Measurements from ENCODE around the gene FCGR2B.
A peak's percentile ranks its signal among the peaks of the same experiment; 100 is the strongest.
"Not testable (repeated sequence)": the region's sequence is repeated elsewhere in the genome, so short reads cannot be mapped to it uniquely, and the experiment has no call there.

Gene FCGR2B

DNA sequence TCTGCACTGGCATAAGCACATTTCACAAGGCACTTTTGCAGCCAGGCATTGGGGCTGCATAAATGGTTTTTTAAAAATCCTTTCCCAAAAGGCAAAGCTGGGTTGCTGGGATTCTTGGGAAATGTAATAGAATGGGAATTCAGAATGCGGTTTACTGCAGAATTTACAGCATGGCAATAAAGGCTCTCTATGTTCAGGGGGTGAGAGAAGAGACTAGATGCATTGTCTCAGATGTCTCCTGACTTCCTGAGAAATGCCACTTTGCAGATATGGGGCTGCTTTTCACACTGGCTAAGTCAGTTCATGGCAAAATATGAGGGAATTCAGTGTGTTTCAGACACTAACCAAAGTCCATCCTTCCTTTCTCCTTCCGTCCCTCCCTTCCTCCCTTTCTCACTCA is 13.5 kb downstream of the FCGR2B start:
- DNase-seq (ENCODE audit: low read depth in 1 of 2, low spot score in 1 of 2) = no peak
- in situ Hi-C loops (cut with HindIII; ENCODE audit: low pct_unique_long_range_greater_than_20kb, low sequenced_read_pairs) = no loop called here
- TF ChIP-seq JUND (IDR thresholded peaks at IDR 0.05; ENCODE audit: low read depth) = no peak

DNA sequence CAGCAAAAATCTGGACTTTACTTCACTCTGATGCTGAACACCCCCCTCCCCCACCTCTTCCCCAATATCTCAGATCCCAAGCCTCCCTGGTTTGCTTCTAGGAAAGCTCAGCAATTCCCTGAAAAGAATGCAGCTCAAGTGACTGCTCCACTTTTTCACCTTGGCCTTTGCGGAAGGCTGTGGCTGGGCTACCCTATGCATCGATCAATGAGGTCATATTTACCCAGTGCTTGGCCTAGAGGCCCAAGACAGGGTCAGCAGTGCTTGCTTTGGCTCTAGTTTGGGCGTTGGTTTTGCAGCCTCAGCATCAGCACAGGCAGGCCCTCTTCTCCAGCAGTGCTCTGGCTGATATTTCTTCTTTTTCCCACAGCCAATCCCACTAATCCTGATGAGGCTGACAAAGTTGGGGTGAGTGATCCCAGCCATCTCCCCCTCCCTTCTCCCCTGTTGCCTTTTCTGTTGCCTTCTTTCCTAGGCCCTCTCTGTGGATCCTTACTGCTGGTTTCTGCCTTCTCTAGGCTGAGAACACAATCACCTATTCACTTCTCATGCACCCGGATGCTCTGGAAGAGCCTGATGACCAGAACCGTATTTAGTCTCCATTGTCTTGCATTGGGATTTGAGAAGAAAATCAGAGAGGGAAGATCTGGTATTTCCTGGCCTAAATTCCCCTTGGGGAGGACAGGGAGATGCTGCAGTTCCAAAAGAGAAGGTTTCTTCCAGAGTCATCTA is 14.2 kb downstream of the FCGR2B start:
- no peak for TF ChIP-seq JUND (IDR thresholded peaks at IDR 0.05; ENCODE audit: low read depth)
- peak in 1 of 2 experiments; percentile 29 for DNase-seq (ENCODE audit: low read depth in 1 of 2, low spot score in 1 of 2)
- in situ Hi-C loops (cut with HindIII; ENCODE audit: low pct_unique_long_range_greater_than_20kb, low sequenced_read_pairs) = no loop called here

DNA sequence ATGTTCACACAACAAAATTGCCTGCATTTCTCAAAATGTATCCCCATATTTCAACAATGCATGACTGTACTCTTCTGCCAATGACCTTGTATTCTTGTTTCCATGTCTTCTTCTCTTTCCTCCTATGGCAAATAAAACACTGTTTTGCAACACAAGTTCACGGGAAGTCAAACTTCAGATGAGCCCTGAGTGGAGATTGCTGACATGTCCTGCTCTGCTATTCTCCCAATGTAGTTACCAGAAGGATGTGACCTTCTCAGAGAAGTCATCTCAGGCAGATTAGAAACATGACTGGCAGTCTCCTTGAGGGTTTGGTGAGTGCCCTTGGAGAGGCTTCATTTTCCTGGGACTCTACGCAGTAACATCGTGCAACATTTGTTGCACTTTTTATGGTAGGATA is 15.6 kb downstream of the FCGR2B start:
- no peak for DNase-seq (ENCODE audit: low read depth in 1 of 2, low spot score in 1 of 2)
- no peak for TF ChIP-seq JUND (IDR thresholded peaks at IDR 0.05; ENCODE audit: low read depth)
- in situ Hi-C loops (cut with HindIII; ENCODE audit: low pct_unique_long_range_greater_than_20kb, low sequenced_read_pairs) = no loop called here

DNA sequence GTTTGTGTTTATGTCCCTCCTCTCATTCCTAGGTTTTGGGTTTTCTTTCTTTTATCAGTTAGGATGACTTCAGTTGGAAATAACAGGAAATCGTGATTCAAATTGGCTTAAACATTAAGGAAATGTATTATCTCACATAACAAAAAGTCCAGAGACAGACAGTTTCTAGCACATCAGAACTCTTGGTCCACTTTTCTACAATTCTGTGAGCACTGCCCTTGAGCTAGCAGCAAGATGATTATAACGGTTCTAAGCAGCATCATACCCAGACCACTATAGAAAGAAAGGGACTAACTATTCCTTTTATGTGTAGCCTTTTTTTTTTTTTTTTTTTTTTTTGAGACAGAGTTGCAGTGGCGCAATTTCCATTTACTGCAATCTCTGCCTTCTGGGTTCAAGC is 18.9 kb downstream of the FCGR2B start:
- in situ Hi-C loops (cut with HindIII; ENCODE audit: low pct_unique_long_range_greater_than_20kb, low sequenced_read_pairs) = no loop called here

DNA sequence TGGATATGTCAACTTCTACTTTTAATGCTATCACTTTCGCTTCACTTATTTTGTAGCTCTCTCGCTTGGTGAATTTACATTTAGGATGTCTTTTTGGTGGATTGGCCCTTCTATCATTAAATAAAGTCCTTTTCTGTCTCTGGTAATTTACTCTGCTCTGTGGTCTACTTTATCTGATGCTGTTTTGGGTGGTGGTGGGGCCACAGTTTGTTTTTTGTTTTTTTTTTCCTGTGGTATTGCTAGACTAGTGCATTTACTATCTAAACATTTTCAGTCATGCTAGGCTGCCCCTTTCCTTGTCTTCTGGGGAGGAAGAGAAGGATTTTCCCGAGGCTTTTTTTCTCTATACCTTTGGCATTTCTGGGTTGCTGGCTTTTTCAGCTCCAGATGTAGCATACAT is 26.0 kb downstream of the FCGR2B start:
- no peak for DNase-seq (ENCODE audit: low read depth in 1 of 2, low spot score in 1 of 2)
- in situ Hi-C loops (cut with HindIII; ENCODE audit: low pct_unique_long_range_greater_than_20kb, low sequenced_read_pairs) = no loop called here
- no peak for TF ChIP-seq JUND (IDR thresholded peaks at IDR 0.05; ENCODE audit: low read depth)

More for the DNA sequence above, 18.9 kb downstream of the FCGR2B start:
- TF ChIP-seq JUND (IDR thresholded peaks at IDR 0.05; ENCODE audit: low read depth) = no peak
- DNase-seq (ENCODE audit: low read depth in 1 of 2, low spot score in 1 of 2) = no peak

DNA sequence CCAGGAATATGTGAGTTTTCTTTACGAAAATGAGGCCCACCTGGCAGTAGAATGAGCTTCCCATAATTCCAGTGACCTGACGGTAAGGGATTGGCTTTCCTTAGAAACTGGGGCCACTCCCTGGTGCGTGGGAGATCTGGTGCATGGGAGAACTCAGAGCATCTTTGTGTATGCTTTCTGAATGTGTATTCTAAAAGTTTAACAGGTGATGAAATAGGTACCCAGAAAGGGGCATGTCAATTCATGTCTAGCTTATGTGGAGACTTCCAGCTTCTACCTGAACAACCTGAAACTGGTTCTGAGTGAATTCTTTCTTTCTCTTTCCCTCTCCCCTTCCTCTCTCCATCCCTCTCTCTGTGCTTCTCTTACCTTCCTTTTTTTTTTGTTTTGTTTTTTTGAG is 28.9 kb downstream of the FCGR2B start:
- in situ Hi-C loops (cut with HindIII; ENCODE audit: low pct_unique_long_range_greater_than_20kb, low sequenced_read_pairs) = no loop called here
- DNase-seq (ENCODE audit: low read depth in 1 of 2, low spot score in 1 of 2) = no peak
- TF ChIP-seq JUND (IDR thresholded peaks at IDR 0.05; ENCODE audit: low read depth) = no peak

DNA sequence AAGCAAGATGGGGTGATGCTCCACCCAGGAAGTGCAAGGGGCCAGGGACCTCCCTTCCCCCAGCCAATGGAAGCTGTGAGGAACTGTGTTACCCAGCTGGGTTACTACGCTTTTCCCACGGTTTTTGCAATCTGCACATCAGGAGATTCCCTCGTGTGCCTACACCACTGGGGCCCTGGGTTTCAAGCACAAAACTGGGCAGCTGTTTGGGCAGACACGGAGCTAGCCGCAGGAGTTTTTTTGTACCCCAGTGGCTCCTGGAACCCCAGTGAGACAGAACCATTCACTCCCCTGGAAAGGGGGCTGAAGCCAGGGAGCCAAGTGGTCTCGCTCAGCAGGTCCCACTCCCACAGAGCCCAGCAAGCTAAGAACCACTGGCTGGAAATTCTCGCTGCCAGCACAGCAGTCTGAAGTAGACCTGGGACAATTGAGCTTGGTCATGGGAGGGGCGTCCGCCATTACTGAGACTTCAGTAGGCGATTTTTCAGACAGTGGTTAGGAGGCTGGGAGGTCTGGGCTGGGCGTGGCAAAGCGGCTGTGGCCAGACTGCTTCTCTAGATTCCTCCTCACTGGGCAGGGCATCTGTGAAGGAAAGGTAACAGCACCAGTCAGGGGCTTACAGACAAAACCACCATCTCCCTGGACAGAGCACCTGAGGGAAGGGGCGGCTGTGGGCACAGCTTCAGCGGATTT is 30.2 kb downstream of the FCGR2B start:
- in situ Hi-C loops (cut with HindIII; ENCODE audit: low pct_unique_long_range_greater_than_20kb, low sequenced_read_pairs); DNase-seq (ENCODE audit: low read depth in 1 of 2, low spot score in 1 of 2): not testable (repeated sequence)

DNA sequence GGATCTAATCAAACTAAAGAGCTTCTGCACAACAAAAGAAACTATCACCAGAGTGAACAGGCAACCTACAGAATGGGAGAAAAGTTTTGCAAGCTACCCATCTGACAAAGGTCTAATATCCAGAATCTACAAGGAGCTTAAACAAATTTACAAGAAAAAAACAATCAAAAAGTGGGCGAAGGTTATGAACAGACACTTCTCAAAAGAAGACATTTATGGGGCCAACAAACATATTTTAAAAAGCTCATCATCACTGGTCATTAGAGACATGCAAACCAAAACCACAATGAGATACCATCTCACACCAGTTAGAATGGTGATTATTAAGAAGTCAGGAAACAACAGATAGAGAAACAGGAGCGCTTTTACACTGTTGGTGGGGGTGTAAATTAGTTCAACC is 35.4 kb downstream of the FCGR2B start:
- in situ Hi-C loops (cut with HindIII; ENCODE audit: low pct_unique_long_range_greater_than_20kb, low sequenced_read_pairs); DNase-seq (ENCODE audit: low read depth in 1 of 2, low spot score in 1 of 2): not testable (repeated sequence)

DNA sequence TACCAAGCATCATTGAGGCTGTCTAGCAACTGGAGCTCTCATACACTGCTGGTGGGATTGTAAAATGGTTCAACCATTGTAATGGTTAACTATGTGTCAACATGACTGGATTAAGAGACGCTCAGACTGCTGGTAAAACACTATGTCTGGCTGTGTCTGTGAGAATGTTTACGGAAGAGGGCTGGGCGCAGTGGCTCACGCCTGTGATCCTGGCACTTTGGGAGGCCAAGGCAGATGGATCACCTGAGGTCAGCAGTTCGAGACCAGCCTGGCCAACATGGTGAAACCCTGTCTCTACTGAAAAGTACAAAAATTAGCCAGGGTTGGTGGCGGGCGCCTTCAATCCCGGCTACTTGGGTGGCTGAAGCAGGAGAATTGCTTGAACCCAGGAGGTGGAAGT is 39.3 kb downstream of the FCGR2B start:
- DNase-seq (ENCODE audit: low read depth in 1 of 2, low spot score in 1 of 2) = no peak
- in situ Hi-C loops (cut with HindIII; ENCODE audit: low pct_unique_long_range_greater_than_20kb, low sequenced_read_pairs) = no loop called here
- TF ChIP-seq JUND (IDR thresholded peaks at IDR 0.05; ENCODE audit: low read depth) = no peak

DNA sequence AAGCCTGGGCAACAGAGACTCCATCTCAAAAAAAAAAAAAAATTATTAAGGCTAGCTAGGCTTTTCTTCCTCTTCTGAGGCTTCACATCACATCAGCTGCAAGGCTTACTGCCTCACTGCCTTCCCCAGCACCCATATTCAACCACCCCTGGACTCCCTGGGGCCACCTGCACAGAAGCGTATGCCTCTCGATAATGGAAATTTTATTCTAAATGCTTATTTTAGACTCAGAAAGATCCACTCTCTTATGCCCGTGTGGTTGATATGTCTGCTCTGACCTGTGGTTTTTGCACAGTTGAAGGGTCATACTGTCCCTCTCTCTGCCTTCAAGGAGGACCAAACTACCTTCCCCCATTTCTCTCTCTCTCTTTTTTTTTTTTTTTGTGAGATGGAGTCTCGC is 42.6 kb downstream of the FCGR2B start:
- no peak for DNase-seq (ENCODE audit: low read depth in 1 of 2, low spot score in 1 of 2)
- TF ChIP-seq JUND (IDR thresholded peaks at IDR 0.05; ENCODE audit: low read depth) = no peak

DNA sequence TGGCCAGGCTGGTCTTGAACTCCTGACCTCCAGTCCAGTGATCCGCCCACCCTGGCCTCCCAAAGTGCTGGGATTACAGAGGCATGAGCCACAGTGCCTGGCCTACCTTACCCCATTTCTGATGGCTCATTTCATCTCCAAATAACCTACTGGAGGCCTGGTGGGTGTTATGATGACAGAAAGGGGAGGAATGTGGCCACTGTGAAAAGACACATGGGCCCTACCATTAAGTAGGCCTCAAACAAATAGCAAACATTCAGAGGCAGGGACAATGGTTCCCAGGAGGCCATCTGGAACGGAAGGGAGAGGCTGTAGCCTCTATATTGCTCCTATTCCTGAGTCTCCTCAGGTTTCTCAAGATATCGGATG is 43.2 kb downstream of the FCGR2B start:
- TF ChIP-seq JUND (IDR thresholded peaks at IDR 0.05; ENCODE audit: low read depth) = no peak
- in situ Hi-C loops (cut with HindIII; ENCODE audit: low pct_unique_long_range_greater_than_20kb, low sequenced_read_pairs) = no loop called here
- DNase-seq (ENCODE audit: low read depth in 1 of 2, low spot score in 1 of 2) = no peak

More for the DNA sequence above, 42.6 kb downstream of the FCGR2B start:
- in situ Hi-C loops (cut with HindIII; ENCODE audit: low pct_unique_long_range_greater_than_20kb, low sequenced_read_pairs) = no loop called here

DNA sequence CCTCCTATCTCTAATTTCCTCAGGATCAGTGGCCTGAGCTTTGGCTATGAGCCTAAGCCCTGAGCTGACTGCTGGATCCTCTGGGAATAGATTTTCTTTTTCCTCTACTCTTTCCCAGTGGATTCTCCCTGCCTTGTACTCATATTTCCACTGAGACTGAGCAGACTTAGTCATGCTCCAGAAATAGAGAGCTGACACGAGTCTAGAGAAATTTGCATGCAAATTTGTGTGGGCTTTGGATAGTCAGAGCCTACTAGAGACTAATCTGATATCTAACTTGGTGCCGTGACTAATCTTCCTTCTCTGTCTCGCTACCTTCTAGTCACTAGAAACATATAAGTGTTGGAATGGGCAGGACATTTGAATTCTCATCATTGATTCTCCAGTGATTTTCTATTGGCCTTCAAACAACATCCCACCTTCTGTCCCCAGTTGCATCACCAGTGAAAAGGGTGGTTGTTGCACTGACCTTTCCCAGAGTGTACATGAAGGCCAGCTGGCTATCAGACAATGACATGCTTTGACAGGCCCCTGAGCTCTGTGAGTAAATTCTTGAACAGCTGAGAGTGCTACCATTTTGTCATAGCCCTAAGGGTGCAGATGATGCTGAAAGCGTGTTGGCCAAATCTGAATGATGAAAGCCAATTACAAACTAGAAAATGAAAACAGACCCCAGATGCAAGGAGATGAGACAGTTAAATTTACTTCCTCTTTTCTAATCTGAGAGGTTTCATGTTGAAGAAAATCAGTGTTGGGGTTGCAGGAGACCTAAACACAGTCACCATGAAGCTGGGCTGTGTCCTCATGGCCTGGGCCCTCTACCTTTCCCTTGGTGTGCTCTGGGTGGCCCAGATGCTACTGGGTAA is 43.8 kb downstream of the FCGR2B start, which contains the start of gene FCRLA:
Gene FCRLA (plus strand): TSS at position 748 of the 866 bp plus-strand sequence. CDS start 36 bp downstream, at position 784.
- TF ChIP-seq JUND (IDR thresholded peaks at IDR 0.05; ENCODE audit: low read depth) = no peak
- in situ Hi-C loops (cut with HindIII; ENCODE audit: low pct_unique_long_range_greater_than_20kb, low sequenced_read_pairs) = no loop called here
- no peak for DNase-seq (ENCODE audit: low read depth in 1 of 2, low spot score in 1 of 2)

DNA sequence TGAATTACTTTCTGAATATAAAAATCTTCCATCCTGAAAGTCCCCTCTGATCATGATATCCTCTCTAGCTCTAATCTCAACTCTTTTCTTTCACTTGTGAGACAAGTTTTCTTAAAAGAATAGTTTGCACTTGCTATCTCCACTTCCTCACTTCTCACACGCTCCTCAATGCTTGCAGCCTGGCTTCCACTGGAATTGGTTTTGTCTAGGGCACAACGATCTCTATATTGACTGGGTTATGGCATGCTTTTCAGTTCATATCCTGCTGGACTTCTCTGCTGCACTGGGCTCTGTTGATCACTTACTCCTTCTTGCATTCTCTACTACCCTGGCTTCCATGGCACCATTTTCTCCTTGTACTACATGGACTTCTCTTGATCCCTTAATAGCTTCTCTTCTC is 44.6 kb downstream of the FCGR2B start:
- TF ChIP-seq JUND (IDR thresholded peaks at IDR 0.05; ENCODE audit: low read depth) = no peak
- no peak for DNase-seq (ENCODE audit: low read depth in 1 of 2, low spot score in 1 of 2)
- in situ Hi-C loops (cut with HindIII; ENCODE audit: low pct_unique_long_range_greater_than_20kb, low sequenced_read_pairs) = no loop called here
